Measurements from ENCODE around the gene PDLIM5.
"Not testable (repeated sequence)": the region's sequence is repeated elsewhere in the genome, so short reads cannot be mapped to it uniquely, and the experiment has no call there.

Gene PDLIM5

DNA sequence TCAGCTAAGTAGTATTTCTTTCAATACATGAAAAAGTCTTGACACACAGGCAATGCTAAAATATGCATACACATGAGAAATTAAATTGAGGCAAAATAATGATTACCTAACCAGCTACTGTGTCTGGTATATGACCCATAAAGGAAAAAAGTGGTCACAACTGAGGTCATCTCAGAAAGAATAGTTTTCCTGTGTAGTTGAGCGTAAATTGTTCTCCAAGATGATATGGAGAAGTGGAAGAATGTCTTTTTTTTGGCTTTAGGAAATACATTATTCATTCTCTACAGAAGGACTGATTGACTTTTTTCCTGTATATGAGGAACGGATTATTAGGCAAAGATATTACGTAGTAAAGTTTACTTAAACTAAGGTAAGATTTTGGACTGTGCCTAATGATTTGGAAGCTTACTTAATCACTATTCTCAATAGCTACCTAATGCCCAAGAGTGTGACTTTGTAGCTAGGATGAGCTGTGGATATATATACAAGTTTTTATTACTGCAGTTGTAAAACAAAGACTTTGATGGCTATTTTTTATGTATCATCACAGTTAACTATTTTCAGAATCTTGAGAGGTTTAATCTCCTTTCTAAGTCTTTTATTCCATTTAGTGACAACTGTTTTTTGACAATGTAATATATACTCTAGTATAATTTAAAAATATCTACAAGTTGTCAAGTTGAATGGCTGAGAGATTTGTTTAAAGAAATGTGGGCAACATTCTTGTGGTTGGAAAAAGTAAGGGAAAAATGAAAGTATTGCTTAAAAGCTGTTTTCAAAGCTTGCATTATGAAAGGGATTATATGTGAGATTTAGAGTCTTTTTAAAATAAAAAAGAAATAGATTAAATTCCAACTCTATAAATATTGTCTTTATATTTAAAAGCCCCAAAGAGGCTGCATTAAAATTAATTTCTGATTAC is 100.2 kb downstream of the PDLIM5 start:
- H3K9ac ChIP-seq (ENCODE audit: low read depth, low read length), result no peak overlapping the region
- no peak overlapping the region for H3K27ac ChIP-seq (ENCODE audit: low read length)
- H3K9me3 ChIP-seq (ENCODE audit: insufficient read depth, low read depth, low read length), result no peaks in the 10 kb centered on the region
- no peak overlapping the region for H3K4me3 ChIP-seq (ENCODE audit: low read length)
- H3K27me3 ChIP-seq (ENCODE audit: insufficient read depth, low read length), result no peaks in the 10 kb centered on the region
- no peaks in the 10 kb centered on the region for H3K36me3 ChIP-seq (ENCODE audit: insufficient read depth, low read depth, low read length)
- peaks cover 10% of the 10 kb centered on the region for H3K4me1 ChIP-seq (ENCODE audit: insufficient read depth, low read length)

DNA sequence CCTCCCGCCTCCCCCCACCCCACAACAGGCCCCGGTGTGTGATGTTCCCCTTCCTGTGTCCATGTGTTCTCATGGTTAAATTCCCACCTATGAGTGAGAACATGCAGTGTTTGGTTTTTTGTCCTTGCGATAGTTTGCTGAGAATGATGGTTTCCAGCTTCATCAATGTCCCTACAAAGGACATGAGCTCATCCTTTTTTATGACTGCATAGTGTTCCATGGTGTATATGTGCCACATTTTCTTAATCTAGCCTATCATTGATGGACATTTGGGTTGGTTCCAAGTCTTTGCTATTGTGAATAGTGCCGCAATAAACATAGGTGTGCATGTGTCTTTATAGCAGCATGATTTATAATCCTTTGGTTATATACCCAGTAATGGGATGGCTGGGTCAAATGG is 104.3 kb downstream of the PDLIM5 start:
- H3K27ac ChIP-seq (ENCODE audit: low read length); H3K9ac ChIP-seq (ENCODE audit: low read depth, low read length); H3K36me3 ChIP-seq (ENCODE audit: insufficient read depth, low read depth, low read length); H3K4me3 ChIP-seq (ENCODE audit: low read length); H3K27me3 ChIP-seq (ENCODE audit: insufficient read depth, low read length); H3K9me3 ChIP-seq (ENCODE audit: insufficient read depth, low read depth, low read length); H3K4me1 ChIP-seq (ENCODE audit: insufficient read depth, low read length): not testable (repeated sequence)

DNA sequence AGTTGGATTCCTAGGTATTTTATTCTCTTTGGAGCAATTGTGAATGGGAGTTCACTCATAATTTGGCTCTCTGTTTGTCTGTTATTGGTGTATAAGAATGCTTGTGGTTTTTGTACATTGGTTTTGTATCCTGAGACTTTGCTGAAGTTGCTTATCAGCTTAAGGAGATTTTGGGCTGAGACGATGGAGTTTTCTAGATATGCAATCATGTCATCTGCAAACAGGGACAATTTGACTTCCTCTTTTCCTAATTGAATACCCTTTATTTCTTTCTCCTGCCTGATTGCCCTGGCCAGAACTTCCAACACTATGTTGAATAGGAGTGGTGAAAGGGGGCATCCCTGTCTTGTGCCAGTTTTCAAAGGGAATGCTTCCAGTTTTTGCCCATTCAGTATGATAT is 105.9 kb downstream of the PDLIM5 start:
- not testable (repeated sequence) for H3K27ac ChIP-seq (ENCODE audit: low read length); H3K9me3 ChIP-seq (ENCODE audit: insufficient read depth, low read depth, low read length); H3K9ac ChIP-seq (ENCODE audit: low read depth, low read length)

DNA sequence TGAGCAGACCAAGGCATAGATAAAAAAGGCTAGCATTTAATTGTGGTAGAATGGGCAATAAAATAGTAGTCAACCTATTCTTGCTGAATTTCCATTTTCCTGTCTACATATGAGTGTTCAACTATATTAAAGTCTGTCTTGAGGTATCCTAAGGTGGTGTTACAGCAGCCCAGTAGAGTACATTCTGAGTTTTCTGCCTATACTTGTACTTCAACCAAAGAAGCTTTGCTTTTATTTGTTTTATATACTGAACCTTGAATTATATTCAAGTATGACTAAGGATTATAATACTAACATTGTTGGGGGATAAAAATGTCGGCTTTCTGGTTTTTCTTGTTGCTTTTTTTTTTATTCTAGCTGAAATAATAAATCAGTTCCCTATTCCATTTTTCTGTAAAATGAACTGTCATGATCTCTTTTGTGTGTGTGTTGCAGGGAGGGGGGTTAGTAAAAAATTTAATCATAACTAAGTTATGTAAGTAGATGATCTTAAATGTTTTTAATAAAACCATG is 106.7 kb downstream of the PDLIM5 start:
- Histone ChIP-seq H3K27ac (ENCODE audit: low read length) (no peak overlapping the region), H3K36me3 (ENCODE audit: insufficient read depth, low read depth, low read length) (no peaks in the 10 kb centered on the region), H3K27me3 (ENCODE audit: insufficient read depth, low read length) (no peaks in the 10 kb centered on the region), H3K9ac (ENCODE audit: low read depth, low read length) (no peak overlapping the region), H3K4me3 (ENCODE audit: low read length) (no peak overlapping the region), H3K4me1 (ENCODE audit: insufficient read depth, low read length) (no peaks in the 10 kb centered on the region), H3K9me3 (ENCODE audit: insufficient read depth, low read depth, low read length) (no peaks in the 10 kb centered on the region)

More for the DNA sequence above, 105.9 kb downstream of the PDLIM5 start:
- H3K27me3 ChIP-seq (ENCODE audit: insufficient read depth, low read length); H3K36me3 ChIP-seq (ENCODE audit: insufficient read depth, low read depth, low read length); H3K4me3 ChIP-seq (ENCODE audit: low read length); H3K4me1 ChIP-seq (ENCODE audit: insufficient read depth, low read length): not testable (repeated sequence)

DNA sequence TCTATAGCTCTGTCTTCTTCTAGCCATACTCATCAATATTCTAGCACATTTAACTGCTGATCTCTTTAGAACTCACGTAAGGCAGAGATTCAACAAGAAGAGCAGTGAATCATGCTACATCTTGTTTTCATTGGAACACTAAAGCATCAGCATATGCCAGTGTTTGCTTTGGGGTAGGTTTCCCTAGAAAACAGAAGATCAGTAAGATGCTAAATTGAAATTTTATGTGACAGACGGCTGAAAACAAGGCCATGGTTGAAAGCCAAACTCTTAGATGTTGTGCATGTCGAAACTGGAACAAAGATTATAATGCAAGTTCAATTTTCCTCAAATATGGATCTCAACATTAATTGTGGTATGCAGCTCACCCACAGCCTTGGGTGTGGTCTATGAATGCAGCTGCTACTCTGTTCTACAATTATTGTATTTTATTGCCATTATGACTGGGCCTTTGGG is 107.6 kb downstream of the PDLIM5 start:
- no peak overlapping the region for H3K9ac ChIP-seq (ENCODE audit: low read depth, low read length)
- no peak overlapping the region for H3K27ac ChIP-seq (ENCODE audit: low read length)
- H3K4me3 ChIP-seq (ENCODE audit: low read length), result no peak overlapping the region
- no peaks in the 10 kb centered on the region for H3K36me3 ChIP-seq (ENCODE audit: insufficient read depth, low read depth, low read length)
- no peaks in the 10 kb centered on the region for H3K27me3 ChIP-seq (ENCODE audit: insufficient read depth, low read length)
- H3K4me1 ChIP-seq (ENCODE audit: insufficient read depth, low read length), result no peaks in the 10 kb centered on the region
- no peaks in the 10 kb centered on the region for H3K9me3 ChIP-seq (ENCODE audit: insufficient read depth, low read depth, low read length)

DNA sequence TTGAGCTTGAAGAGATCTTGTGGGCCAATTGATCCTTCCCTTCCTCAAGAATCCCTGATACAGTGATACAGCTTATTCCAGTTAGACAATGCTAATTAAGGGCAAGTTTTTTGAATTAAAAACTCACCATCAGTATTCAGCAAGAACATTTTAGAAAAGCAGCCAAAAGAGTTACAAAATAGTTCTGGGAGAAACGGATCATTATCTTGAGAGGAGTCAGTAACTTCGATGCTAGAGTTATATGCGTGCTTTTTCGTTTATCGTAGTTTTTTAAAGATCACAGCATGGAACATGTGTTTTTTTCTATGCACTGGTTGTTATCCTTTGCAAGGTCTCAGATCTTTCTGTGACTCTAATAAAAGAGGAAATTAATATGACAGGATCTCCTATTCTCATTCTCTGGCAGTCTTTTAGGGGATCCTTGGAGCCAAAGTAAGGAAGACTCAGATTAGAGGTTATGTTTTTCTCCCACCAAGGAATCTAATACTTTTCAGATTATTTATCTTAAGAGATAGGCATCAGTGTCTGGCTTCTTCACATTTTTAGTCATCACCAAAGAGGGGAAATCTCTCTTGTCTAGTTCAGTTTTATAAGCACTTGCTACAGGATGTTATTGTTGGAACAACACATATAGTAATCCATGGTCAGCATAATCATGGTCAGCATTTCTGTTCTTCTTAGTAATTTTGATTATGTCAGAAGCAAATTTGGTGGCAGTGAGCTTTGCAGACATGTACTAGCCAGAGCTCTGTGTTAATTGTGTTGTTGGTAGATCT is 109.7 kb downstream of the PDLIM5 start:
- Histone ChIP-seq H3K9me3 (ENCODE audit: insufficient read depth, low read depth, low read length) (no peaks in the 10 kb centered on the region), H3K9ac (ENCODE audit: low read depth, low read length) (no peak overlapping the region), H3K27ac (ENCODE audit: low read length) (no peak overlapping the region), H3K4me1 (ENCODE audit: insufficient read depth, low read length) (no peaks in the 10 kb centered on the region), H3K27me3 (ENCODE audit: insufficient read depth, low read length) (no peaks in the 10 kb centered on the region), H3K36me3 (ENCODE audit: insufficient read depth, low read depth, low read length) (no peaks in the 10 kb centered on the region), H3K4me3 (ENCODE audit: low read length) (no peak overlapping the region)

DNA sequence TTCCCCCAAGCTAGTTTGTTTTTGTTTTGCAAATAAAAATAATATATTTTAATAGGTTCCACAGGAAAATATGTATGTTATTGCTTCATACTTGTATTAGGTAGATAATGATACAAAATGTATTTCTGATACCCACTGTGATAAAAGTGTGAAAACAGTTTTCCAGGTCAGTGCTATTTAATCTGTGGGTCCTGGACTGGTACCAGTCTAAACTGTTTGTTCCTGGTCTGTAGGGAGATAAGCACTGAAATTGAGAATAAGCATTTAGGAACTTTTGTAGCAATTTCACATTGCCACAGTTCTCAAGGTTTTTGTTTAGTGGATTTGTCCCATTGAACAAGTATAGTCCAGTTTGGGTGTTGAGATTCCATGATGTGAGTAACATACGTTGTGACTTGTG is 110.5 kb downstream of the PDLIM5 start:
- H3K9ac ChIP-seq (ENCODE audit: low read depth, low read length), result no peak overlapping the region
- no peak overlapping the region for H3K4me3 ChIP-seq (ENCODE audit: low read length)
- no peaks in the 10 kb centered on the region for H3K9me3 ChIP-seq (ENCODE audit: insufficient read depth, low read depth, low read length)
- H3K4me1 ChIP-seq (ENCODE audit: insufficient read depth, low read length), result no peaks in the 10 kb centered on the region
- H3K27ac ChIP-seq (ENCODE audit: low read length), result no peak overlapping the region
- H3K27me3 ChIP-seq (ENCODE audit: insufficient read depth, low read length), result no peaks in the 10 kb centered on the region
- no peaks in the 10 kb centered on the region for H3K36me3 ChIP-seq (ENCODE audit: insufficient read depth, low read depth, low read length)

DNA sequence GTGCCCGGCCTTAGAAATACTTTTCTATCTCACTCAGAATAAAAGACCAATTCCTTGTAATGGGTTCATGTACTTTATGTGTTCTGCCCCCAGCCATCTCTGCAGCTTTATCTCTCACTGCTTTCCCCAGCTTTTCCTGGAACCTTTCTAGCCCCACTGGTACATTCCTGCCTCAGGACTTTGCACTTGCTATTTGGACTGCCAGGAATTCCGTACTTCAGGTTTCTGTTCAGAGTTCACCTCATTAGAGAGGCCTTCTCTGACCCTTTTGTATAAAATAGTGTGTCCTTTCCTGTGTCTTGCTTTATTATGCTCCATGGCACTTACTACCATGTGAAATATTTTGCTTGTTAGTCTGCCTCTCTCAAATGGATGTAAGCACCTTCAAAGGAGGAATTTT is 112.5 kb downstream of the PDLIM5 start:
- Histone ChIP-seq H3K9me3 (ENCODE audit: insufficient read depth, low read depth, low read length) (no peaks in the 10 kb centered on the region), H3K36me3 (ENCODE audit: insufficient read depth, low read depth, low read length) (no peaks in the 10 kb centered on the region), H3K4me3 (ENCODE audit: low read length) (no peak overlapping the region), H3K9ac (ENCODE audit: low read depth, low read length) (no peak overlapping the region), H3K27me3 (ENCODE audit: insufficient read depth, low read length) (no peaks in the 10 kb centered on the region), H3K4me1 (ENCODE audit: insufficient read depth, low read length) (no peaks in the 10 kb centered on the region), H3K27ac (ENCODE audit: low read length) (no peak overlapping the region)

DNA sequence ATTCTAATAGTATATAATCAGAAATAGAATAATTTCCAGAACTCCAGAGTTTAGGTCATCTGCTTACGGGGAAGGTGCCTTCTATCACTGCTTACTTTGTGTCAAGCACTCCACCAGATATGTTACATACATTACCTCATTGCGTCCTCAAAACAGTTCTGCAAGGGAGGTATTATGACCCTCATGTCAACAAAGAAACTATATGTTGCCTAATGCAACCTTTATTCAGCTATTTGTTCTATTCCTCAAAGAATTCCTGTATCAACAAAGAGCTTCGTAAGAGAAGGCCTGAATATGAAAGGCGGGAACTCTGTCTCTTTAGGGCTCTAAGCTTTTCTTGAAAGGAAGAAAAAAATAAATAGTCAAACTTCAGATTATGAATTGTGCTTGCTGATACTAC is 114.7 kb downstream of the PDLIM5 start:
- Histone ChIP-seq H3K27me3 (ENCODE audit: insufficient read depth, low read length) (no peaks in the 10 kb centered on the region), H3K4me3 (ENCODE audit: low read length) (no peak overlapping the region), H3K36me3 (ENCODE audit: insufficient read depth, low read depth, low read length) (no peaks in the 10 kb centered on the region), H3K9ac (ENCODE audit: low read depth, low read length) (no peak overlapping the region), H3K4me1 (ENCODE audit: insufficient read depth, low read length) (no peaks in the 10 kb centered on the region; the same call in 1 of the 2 replicates), H3K27ac (ENCODE audit: low read length) (no peak overlapping the region), H3K9me3 (ENCODE audit: insufficient read depth, low read depth, low read length) (no peaks in the 10 kb centered on the region)

DNA sequence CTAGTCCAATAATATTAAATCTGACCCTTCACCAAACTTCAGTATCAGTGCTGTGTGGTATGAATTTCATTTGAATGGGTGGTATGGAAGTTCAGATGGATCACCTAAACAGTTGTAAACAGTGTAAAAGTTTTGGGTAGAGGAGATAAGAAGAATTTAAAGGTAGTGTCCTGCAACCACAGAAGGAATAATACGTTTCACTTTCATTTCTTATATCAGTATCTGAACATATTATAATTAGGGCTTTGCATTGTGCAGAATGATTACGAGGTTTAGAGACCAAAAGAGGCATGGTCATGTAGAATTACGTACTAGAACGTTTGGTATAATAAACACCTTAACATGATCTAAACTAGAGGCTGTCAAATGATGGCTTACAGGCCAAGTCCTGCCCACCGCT is 116.1 kb downstream of the PDLIM5 start:
- H3K27ac ChIP-seq (ENCODE audit: low read length), result no peak overlapping the region
- no peak overlapping the region for H3K9ac ChIP-seq (ENCODE audit: low read depth, low read length)
- H3K4me1 ChIP-seq (ENCODE audit: insufficient read depth, low read length), result no peaks in the 10 kb centered on the region; the same call in 1 of the 2 replicates
- no peaks in the 10 kb centered on the region for H3K9me3 ChIP-seq (ENCODE audit: insufficient read depth, low read depth, low read length)
- H3K4me3 ChIP-seq (ENCODE audit: low read length), result no peak overlapping the region
- no peaks in the 10 kb centered on the region for H3K27me3 ChIP-seq (ENCODE audit: insufficient read depth, low read length)
- no peaks in the 10 kb centered on the region for H3K36me3 ChIP-seq (ENCODE audit: insufficient read depth, low read depth, low read length)

DNA sequence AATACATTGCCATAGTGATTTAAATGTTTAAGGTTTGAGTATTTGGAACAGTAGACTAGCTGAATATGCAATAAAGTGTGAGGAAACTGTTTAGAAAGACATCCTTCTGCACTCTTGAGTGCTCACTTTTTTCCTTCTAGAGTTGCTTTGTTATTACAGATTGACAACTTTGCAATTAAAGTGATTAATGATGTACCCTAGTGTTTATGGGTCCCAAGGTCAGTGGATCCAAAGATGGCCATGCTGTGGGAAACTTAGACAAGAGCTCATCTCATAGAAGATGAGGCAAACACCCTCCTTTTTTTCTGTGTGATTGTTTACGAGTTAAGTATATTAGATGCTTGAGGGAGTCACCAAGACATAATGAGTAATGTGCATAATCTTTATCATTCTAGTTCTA is 118.8 kb downstream of the PDLIM5 start:
- Histone ChIP-seq H3K27me3 (ENCODE audit: insufficient read depth, low read length) (no peaks in the 10 kb centered on the region), H3K27ac (ENCODE audit: low read length) (no peak overlapping the region), H3K9ac (ENCODE audit: low read depth, low read length) (no peak overlapping the region), H3K4me3 (ENCODE audit: low read length) (no peak overlapping the region), H3K36me3 (ENCODE audit: insufficient read depth, low read depth, low read length) (no peaks in the 10 kb centered on the region), H3K4me1 (ENCODE audit: insufficient read depth, low read length) (peaks cover 6% of the 10 kb centered on the region; the same call in 1 of the 2 replicates), H3K9me3 (ENCODE audit: insufficient read depth, low read depth, low read length) (no peaks in the 10 kb centered on the region)

All from iPS-20b (cell line).